GM11168 (cell line): ENCODE results near the gene CFAP100.

Experiments
- in situ Hi-C: fragments of 300-500 bp; cut with MboI; formaldehyde crosslinking; loops from one replicate; pipeline ENCODE4 v1.12.0; 2022; ENCODE audit warnings: low sequenced_read_pairs; ENCODE audit not compliant: unreplicated experiment

The CFAP100 gene

DNA sequence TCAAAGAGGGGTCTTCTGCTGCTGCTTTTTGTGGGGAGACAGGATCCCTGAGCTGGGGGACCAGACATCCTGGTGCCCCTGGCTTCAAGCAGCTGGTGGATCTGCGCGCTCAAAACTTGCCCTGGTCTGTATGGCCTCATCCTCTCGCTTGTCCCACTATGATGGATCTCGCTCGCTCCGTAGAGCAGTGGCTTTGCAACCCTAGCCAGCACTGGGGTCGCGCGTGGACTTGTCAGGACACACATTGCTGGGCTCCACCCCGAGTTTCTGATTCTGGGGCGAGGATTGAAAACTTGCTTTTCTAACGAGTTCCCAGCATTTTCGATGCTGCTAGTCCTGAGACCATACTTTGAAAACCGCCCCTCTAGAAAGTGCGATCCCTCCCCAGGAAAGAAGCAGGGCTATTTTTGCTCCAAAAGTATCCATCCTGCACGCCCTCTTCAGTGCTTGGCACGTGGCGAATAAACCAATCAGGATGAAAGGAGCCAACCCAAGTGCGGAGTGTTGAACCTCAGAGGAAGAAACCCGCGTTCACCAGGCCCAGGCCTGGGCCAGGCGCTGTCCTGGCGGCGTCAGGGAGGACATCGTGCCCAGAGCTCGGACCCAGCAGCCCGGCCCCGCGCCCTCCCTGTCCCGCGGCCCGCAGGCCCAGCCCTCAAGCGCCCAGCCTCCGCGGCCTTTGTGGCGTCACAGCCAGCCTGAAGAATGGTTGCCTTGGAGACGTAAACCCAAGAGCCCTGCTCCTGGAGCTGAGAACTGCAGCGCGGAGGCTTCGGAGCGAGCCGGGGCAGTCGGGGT lies at the start of gene CFAP100:
Gene CFAP100 (plus strand): TSS at position 731 of the 798 bp plus-strand sequence. CDS start 1,092 bp downstream, outside the sequence.
- in situ Hi-C loops = loop anchor here (25.0 kb wide), 1 partner anchor 257 kb away; no protein-coding TSS in a partner anchor

DNA sequence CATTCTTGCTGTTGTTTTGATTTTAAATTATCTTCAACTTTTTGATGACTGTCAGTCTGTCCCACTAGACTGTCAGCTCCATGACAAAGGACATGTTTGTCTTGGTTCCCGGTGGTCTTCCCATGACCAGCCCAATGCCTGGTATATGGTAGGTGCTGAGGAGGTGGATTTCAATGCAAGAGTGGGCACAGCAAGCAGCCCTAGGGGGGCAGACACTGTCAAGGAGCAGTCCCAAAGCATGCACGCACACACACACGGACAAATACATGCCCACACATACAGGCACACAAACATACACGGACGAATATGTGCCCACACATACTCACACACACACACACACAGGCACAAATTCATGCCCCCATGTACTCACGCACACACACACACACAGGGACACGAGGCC lies 49.5 kb upstream of the CFAP100 start:
- in situ Hi-C loops = no loop called here

DNA sequence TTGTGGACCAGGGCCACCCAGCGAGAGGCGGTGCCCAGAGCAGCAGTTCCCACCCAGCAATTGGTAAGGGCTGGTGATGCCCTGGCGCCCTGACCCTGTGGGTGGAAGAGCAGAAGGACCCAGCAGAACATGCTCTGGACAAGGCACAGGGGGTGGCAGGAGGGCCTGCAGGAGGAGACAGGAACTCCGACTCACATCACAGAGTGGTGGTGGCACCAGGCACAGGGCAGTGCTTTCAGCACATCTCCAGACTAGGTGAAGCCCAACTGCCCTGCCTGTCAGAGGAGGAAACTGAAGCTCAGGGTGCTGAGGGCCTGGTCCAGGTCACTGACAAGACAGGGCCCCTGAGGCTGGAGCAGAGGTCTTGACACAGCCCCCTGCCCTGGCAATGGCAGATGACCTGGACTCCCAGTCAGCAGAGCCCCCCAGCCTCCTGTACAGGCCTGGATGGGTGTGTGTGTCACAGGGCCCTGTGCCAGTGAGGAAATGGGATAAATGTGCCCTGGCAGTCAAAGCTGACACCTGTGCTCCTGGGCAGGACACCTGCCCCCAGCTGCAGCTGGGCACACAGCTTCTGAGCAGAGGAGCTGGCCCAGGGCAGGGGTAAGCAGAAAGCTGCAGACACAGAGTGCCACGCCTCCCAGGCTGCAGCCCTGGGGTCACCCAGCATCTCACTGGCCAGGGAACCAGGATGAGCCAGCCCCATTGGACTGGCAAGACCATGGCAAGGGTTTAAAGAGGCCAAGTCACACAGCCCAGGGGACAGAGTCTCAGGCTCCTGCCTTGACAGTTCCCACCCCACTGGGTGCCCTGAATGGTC lies 48.9 kb upstream of the CFAP100 start:
- in situ Hi-C loops = no loop called here

DNA sequence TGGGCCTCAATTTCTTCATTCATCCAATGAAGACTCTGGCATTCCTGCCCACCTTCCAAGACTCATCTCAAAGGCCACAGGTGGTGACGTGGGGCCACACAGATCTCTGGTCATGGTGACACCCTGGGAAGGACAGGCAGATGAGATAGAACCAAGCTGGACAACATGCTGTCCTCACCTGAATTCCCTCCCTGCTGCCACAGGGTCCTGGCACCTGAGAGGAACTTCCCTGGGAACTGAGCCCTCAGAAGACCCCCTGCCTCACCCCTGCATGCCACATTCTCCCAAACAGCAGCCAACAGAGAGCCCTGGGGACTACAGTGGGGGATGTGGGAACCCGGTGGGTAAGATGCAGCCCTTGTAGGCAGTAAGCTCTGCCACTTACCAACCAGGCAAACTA lies 48.2 kb upstream of the CFAP100 start:
- in situ Hi-C loops = no loop called here

DNA sequence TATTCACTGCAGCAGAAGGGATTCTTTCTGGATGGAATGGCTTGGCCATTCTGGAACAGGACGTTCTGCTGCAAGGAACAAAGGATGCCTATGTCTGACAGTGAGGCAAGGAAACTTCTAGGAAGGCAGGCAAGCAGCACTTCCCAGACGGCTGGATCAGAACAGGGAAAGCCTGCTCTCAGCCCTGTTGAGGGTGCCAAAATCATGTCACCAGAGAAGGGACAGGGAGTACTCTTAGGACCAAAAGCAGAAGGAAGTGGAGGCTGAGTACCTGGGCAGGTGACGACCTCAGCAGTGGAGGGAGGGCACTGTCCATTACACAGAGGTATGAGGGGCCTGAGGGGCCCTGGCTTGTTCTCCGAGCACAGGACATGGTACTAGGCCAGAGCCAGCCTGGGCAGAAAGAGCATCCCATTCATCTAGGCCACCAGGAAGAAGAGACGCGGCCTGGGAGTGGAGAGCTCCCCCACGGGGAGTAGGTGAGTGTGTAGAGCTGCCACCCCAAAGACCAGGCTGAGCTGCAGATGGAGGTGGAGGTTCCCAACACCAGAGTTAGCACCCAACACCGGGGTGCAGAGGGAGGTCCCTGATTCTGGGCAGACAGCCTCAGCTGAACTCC lies 47.1 kb upstream of the CFAP100 start:
- in situ Hi-C loops = no loop called here

DNA sequence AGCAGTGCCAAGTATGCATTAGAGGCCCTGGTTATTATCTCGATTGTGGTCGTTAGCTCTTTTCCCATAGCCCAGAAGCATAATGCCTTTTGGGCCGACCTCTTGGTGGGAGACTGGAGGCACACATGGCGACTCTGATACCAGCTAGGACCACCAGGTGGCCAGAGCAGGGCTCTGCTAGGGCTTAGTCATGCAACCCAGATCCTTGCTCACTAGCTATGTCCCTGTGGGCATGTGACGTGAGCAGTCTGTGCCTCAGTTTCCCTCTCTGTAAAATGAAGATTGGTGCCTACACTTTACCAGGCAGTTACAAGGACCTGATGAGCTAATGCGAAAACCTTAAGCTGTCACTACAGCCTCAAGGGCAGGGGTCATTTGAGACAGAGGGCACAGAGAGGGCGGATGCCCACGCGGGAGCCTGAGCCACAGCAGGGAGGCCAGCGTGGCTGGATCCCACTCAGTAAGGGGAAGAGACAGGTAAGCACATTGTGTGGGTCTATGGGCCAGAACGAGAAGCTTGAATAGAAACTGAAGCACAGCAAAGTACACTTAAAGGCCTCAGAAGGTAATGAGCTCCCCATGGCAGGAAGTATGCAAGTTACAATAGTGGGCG lies 46.3 kb upstream of the CFAP100 start:
- in situ Hi-C loops = no loop called here

DNA sequence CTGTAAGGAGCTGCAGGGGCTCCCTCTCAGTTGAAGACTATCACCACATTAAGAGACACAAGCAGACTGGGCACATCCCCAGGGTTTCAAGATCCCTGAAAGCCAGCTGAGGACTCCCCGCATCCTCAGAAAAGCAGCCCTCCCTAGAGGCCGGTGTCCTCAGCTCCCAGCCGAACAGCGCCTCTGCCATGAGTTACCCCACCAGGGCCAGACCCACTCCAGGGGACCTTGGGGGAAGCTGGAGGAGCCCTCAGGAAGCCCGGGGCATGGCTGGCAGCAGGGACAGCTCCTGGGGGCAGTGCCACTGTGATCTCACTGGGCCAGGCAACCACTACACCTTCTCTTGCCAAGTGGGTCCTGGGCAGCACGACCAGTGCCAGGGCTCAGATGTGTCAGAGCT lies 45.6 kb upstream of the CFAP100 start:
- in situ Hi-C loops = no loop called here

DNA sequence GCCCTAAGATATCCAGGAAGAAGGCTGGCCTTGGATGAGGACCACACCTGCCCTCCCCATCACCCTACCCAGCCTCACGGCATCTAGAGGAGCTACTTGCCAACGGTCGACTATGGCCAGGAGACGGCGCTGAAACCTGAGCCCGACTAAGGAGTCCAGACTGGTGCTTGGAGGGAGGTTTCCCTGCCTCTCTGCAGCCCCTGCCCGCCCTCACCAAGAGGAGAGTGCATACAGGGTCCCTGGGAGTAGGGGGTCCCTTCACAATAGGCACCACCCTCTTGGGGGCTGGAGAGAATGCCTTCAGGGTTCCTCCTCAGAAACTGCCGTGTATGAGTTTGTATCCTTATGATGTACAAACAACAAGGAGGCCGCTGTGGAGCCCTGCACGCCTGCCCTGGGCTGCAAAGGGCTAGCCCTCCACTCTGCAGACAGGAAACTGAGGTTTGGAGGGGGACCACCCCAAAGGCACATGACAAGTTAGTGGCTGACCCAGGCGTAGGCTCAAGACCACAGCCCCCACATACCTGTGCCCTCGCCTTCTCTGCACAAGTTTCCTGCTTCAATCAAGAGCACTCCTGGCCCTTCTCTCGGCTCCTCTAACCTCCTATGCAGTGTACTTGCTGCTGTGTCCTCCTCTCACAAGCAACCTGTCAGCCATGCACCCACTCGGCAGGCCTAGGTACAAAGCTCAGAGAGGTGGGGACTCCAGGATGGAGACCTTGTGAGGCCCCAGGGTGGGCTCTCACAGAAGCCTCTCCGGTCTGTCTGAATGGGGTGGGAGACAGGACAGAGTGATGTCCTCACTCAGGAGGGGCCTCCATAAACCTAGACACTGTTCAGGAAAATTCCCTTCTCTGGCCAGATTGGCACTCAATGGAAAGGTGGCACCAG lies 44.9 kb upstream of the CFAP100 start:
- in situ Hi-C loops = no loop called here

DNA sequence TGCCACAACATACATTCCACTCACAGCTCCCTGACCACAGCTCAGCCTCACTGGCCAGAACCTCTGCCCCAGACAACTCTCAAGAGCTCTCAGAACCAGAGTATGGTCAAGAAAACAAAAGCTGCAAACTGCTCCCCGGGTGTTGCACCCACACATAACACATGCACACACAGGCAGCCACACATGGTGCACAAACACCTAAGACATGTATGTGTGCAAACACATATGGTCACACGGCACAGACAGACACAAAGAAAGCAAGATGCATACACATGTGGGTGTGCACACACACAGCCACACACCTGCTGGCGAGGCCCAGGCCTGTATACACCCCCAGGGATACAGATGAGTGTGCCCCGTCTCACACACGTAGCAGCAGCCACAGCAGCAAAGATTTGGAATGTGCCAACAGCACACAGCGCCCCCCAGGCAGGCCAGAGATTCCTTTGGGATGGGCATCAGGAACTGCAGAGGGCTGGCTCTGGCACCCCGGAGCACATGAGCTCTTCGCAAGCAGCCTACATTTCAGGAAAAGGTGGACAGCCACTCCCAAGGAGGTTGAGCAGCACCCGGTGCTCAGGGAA lies 44.1 kb upstream of the CFAP100 start:
- in situ Hi-C loops = no loop called here

DNA sequence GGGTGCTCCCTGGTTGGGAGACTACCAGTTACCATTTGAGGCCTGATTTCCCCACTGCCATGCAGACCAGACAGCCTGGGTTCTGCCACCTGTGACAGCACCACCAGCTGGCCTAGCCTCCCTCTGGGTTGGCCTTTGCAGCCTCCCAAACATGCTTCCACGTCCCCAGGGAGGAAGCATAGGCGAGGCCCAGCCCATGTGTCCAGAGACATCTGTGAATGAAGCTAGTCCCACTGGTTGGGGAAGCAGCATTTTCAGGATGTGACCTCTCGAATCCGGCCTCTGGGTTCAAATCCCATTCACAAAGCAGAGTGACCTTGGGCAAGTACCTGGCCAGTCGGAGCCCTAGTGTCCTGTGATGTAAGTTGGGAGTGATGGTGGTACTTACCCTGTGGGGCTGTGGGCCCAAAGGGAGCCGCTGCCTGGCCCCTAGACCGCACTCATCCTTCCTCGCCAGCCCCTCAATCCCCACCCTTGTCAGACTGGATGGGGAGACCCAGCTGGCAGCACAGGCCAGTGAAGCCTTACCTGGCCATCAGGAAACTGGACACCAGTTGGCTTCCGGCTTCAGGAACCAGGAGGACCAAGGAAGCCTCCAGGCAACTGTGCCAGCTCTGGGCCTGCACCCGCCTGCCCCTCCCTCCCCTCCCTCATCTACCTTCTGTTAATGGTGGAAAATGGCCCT lies 43.5 kb upstream of the CFAP100 start:
- in situ Hi-C loops = no loop called here

DNA sequence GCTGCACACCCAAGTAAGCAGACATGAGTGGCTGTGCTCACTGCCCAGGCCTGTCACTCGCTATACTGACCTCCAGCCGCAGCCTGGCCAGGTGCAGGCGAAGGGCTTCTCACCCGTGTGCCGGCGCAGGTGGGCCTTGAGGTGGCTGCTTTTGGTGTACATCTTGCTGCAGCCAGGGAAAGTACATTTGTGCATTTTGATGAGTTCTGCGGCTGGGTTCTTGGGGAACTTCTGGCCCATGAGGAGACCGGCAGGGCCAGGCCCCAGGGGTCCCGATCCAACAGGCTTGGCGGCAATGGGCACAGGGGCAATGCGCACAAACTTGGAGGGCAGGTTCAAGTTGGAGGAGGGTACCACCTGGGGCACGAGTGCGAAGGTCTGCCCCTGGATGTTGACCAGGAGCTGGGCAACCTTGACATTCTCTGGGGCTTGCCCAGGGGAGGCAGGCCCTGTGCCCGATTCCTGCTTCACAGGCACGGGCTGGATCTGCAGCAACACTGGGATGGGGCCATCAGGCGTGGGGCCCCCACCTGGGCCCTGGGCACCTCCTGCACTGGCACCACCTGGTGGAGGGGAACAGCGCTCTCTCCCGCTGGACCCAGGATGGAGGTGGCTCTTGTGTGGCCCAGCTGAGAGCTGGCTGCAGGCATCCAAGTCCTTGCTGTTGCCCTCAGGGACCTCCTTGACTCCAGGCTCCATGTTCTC lies 42.8 kb upstream of the CFAP100 start:
- in situ Hi-C loops = no loop called here

DNA sequence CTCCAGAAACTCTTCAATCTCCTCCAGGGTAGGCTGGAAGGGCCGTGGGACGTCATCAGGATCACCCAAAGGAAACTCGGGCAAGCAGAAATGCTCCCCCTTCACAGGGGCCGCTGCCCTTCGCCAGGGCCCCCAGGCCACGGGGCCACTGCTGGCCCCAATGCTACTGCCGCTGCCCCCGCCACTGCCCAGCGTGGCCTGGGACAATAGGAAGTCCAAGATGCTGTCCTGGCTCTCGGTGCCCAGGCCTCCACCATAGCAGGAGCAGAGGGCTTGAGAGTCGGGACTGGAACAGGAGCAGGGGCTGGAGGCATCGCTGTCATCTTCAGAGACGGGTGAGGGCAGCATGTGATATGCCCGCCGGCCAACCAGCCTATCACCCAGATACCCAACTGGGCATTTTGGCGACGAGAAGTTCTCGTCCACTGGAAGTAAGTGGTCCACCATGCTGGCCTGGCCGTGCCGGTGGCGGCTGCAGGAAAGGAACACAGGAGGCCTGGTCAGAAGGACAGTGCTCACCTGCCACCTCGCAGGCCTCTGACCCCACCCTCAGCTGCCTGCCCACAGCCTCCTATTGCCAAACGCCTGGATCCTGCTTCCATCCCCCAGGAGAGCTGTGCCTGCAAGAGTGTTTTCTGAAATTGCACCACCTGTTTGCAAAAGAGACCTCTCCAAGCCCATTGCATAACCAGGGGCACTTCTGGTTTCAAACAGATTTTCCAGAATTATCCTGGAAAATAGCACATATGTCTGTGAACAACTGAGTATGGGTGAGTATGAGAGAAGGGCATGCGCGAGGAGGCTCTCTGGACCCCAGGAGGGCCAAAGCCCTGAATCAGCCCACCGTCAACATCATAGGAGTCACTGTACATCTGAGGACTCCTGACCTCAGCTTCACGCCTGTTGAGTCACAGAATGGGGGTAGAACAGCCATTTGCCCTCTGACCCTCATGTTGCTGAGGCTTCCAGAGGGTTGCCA lies 41.9 kb upstream of the CFAP100 start:
- in situ Hi-C loops = no loop called here

DNA sequence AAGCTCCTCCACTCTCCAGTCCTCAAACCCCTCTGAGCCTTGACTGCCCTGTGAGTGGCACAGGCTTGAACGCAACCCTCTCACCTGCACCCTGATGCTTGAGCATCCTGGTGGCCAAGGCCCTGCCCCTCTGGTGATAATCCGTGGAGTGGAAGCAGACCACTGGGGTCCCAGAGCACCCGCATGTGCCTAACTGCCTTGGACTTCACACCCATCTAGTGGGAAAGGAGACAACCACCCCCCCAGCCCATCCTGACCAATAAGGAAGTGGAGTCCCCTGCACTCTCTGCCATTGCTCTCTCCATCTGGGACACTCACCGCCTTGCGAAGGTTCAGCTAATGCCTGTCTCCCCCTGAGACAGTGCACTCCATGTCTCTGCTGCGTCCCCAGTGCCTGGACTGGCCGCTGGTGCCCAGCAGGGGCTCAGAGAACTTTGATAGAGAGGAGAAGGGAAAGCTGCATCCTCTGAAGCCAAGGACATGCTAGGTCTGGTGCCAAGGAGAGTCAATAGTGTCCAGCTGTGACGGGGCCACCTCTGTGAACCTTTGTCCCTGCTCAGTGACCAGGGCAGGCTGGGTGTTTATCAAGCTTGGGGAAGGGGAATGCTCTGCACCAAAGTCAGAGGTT lies 40.9 kb upstream of the CFAP100 start:
- in situ Hi-C loops = no loop called here

DNA sequence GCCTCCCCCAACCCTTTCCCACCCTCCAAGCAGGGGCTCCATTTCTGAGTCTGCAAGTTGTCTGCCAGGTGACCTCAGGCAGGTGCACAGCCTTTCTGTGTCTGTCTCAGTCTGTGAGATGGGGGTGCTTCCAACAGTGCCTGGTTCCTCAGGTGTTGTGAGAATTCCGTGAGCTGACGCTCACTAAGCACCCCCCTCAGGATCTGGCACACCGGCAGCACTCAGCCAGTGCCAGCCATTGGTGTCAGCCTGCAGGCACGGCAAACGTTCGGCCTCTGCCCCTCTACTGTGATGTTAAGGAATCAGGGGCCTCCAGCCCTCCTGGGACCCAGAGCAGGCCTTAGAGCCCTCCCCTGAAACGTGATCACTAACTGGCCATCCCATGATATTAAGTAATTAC lies 39.9 kb upstream of the CFAP100 start:
- in situ Hi-C loops = no loop called here

DNA sequence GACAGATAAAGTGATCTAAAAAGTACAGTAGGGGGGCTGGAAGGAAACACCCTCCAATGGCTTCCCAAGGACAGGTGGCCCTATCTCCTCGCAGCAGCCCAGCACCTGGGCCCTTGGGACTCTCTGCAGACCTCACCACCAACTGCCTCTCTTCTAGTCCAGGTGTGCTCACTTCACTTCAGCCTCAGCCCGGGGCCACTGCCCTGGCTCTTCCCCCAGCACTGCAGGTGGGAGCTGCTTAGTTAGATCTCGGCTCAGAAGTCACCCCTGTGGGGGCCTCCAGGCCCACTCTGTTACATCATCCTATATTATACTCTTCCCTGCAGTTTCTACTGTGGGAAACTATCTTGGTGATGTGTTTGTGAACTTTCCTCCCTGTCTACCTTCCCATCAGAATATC lies 39.5 kb upstream of the CFAP100 start:
- in situ Hi-C loops = no loop called here

DNA sequence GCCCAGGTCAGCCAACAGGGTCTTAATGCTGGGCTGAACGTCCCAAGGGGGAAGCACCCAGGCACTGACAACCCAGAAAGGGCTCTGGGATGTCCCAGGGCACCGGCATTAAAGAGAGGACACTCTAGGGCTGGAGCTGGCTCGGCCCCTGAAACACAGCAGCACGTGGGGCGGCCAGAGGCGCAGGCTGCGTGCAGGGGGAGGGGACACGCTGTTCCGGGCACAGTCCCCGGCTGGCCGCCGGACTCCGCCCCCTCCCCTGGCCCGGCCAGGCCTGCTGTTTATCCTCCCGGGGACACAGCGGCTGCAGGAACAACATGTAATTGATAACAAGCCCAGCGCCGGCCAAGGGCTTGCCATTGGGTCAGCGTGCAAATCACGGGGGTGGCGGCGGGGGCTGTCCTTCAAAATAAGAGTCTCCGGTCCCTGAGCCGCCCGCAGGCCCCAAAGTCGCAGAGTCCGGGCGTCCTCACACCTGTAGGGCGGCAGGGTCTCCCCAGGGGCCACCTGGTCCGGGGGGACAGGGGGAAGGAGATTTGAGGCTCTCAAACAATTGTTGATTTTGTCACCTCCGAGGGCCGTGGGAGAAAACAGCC lies 38.8 kb upstream of the CFAP100 start:
- in situ Hi-C loops = no loop called here
